T-helper 1 cell (primary cell): Measurements from ENCODE around the gene SLC10A2.

Experiments used
- DNase-seq, 5 donors: peaks; one replicate each; pipeline ENCODE4 v3.0.0-alpha.2; 2012 to 2020

SLC10A2 gene

GRCh38 chr13:103044056-103044455 is 22.2 kb downstream of the SLC10A2 start:
- no peak for DNase-seq

GRCh38 chr13:103040006-103040405 is 26.2 kb downstream of the SLC10A2 start:
- DNase-seq: no peak

GRCh38 chr13:103039183-103039582 is 27.0 kb downstream of the SLC10A2 start:
- DNase-seq: no peak

GRCh38 chr13:103036268-103036667 is 29.9 kb downstream of the SLC10A2 start:
- no peak for DNase-seq

GRCh38 chr13:103033999-103034398 is 32.2 kb downstream of the SLC10A2 start:
- DNase-seq: no peak

- no peak for DNase-seq
These were observed 34.8 kb downstream of the SLC10A2 start for GRCh38 chr13:103031332-103031873.

- no peak for DNase-seq
These were observed 35.4 kb downstream of the SLC10A2 start for GRCh38 chr13:103030776-103031175.

GRCh38 chr13:103029798-103030197 is 36.4 kb downstream of the SLC10A2 start:
- DNase-seq: no peak

GRCh38 chr13:103022336-103022735 is 43.9 kb downstream of the SLC10A2 start:
- no peak for DNase-seq

- no peak for DNase-seq
These were observed 47.7 kb downstream of the SLC10A2 start for GRCh38 chr13:103018556-103018955.

- no peak for DNase-seq
These were observed 53.6 kb downstream of the SLC10A2 start for GRCh38 chr13:103012646-103013045.

- DNase-seq: no peak
These were observed 57.0 kb downstream of the SLC10A2 start for GRCh38 chr13:103009051-103009840.

GRCh38 chr13:103007427-103007762 is 58.8 kb downstream of the SLC10A2 start:
- no peak for DNase-seq

- no peak for DNase-seq
These were observed 59.4 kb downstream of the SLC10A2 start for GRCh38 chr13:103006641-103007426.

GRCh38 chr13:103004661-103005345 is 61.4 kb downstream of the SLC10A2 start:
- no peak for DNase-seq

- no peak for DNase-seq
These were observed 62.6 kb downstream of the SLC10A2 start for GRCh38 chr13:103003631-103004030.

- no peak for DNase-seq
These were observed 63.9 kb downstream of the SLC10A2 start for GRCh38 chr13:103002279-103002678.

GRCh38 chr13:103000157-103000556 is 66.1 kb downstream of the SLC10A2 start:
- DNase-seq: no peak

GRCh38 chr13:102999499-102999898 is 66.7 kb downstream of the SLC10A2 start:
- no peak for DNase-seq
